HEK293T (cell line): ENCODE data around the gene JAZF1.

Experiments used
- HDGF ChIP-seq: fragments of 450-650 bp; IDR thresholded peaks from 2 replicates; pipeline ENCODE4 v1.6.1; 2017; ENCODE audit warnings: antibody characterized with exemption, borderline replicate concordance
- ZNF384 ChIP-seq: fragments of 450-650 bp; IDR thresholded peaks from 2 replicates; pipeline ENCODE4 v1.6.1; 2016

DNA sequence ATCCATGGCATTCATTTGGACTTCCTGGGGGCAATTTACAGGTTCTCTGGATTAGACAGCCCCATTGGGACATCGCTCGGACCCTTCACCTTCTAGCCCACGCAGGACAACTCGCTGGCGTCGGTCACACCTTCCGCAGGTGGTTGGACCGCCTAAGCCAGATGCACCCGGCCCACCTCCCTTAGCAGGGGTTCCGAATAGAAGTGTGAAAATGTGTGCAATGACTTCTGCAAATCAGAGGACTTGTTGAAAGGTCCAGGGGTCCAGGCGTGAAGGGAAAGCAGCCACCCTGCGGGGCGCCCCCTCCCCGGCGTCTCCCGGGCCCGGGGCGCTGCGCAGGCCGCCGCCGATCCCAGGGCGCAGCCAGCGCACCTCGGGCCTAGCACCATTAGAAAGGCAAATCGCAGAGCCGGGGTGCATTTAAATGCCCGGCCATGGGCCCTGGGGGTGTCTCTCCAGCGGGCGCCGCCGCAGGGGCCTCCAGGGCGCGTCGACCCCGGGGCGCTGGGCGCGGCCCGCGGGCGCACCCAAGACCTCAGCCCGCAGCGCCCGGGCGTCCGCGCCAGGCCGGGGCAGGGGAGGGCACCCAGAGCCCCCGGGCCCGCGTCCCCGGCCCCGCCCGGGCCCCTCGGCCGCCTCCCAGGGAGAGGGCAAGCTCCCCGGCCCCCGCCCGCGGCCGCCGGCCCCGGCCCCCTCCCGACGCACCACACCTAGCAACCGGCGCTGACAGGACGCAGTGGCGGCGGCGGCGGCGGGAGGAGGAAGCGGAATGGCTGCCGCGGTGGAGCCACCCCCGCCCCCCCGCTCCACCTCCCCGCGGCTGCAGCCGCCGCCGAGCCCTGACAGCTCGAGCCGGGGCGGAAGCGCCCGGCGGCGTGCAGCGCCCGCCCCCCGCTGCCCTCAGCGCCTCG lies 1.2 kb downstream of the JAZF1 start:
- TF ChIP-seq HDGF = no peak
- no peak for TF ChIP-seq ZNF384
